Measurements from ENCODE around the gene OR52H1.
"Not testable (repeated sequence)": the region's sequence is repeated elsewhere in the genome, so short reads cannot be mapped to it uniquely, and the experiment has no call there.

Gene OR52H1

GRCh38 chr11:5548440-5548839 lies at the start of gene OR52H1:
Gene OR52H1 (minus strand): TSS chr11:5548540. CDS start chr11:5545505, 3,035 bp downstream.
- DNase-seq, result no peak

- DNase-seq, result no peak
Observed at GRCh38 chr11:5597953-5598352, 49.6 kb upstream of the OR52H1 start.

- peak; percentile 63 for DNase-seq
Observed at GRCh38 chr11:5596607-5597201, 48.4 kb upstream of the OR52H1 start, which contains the start of gene TRIM6. Gene TRIM6 (plus strand): TSS chr11:5596637. CDS start chr11:5596898, 261 bp downstream.

- DNase-seq, result no peak
Observed at GRCh38 chr11:5593146-5593545, 44.8 kb upstream of the OR52H1 start.

GRCh38 chr11:5592615-5593014 lies 44.3 kb upstream of the OR52H1 start:
- no peak for DNase-seq

- no peak for DNase-seq
Observed at GRCh38 chr11:5591613-5592012, 43.3 kb upstream of the OR52H1 start.

GRCh38 chr11:5589906-5590305 lies 41.6 kb upstream of the OR52H1 start:
- DNase-seq, result not testable (repeated sequence)

GRCh38 chr11:5584458-5584857 lies 36.1 kb upstream of the OR52H1 start:
- DNase-seq, result not testable (repeated sequence)

- no peak for DNase-seq
Observed at GRCh38 chr11:5581014-5581413, 32.7 kb upstream of the OR52H1 start.

GRCh38 chr11:5580577-5580976 lies 32.2 kb upstream of the OR52H1 start, which contains the start of gene OR52B6:
Gene OR52B6 (plus strand): TSS chr11:5580877. CDS start chr11:5580877, 0 bp downstream.
- DNase-seq, result no peak

- DNase-seq, result no peak
Observed at GRCh38 chr11:5577101-5577500, 28.8 kb upstream of the OR52H1 start.

GRCh38 chr11:5575152-5575551 lies 26.8 kb upstream of the OR52H1 start:
- no peak for DNase-seq

GRCh38 chr11:5574654-5575053 lies 26.3 kb upstream of the OR52H1 start:
- DNase-seq, result no peak

- DNase-seq, result no peak
Observed at GRCh38 chr11:5564259-5565019, 16.1 kb upstream of the OR52H1 start.

- no peak for DNase-seq
Observed at GRCh38 chr11:5557751-5558150, 9.4 kb upstream of the OR52H1 start.

- no peak for DNase-seq
Observed at GRCh38 chr11:5556596-5557188, 8.4 kb upstream of the OR52H1 start.

- DNase-seq, result no peak
Observed at GRCh38 chr11:5553343-5553742, 5.0 kb upstream of the OR52H1 start.

- DNase-seq, result no peak
Observed at GRCh38 chr11:5550440-5551095, 2.2 kb upstream of the OR52H1 start.

- no peak for DNase-seq
Observed at GRCh38 chr11:5547982-5548381, 358 bp downstream of the OR52H1 start.

GRCh38 chr11:5546457-5546856 lies 1.9 kb downstream of the OR52H1 start:
- no peak for DNase-seq

GRCh38 chr11:5541427-5541826 lies 6.9 kb downstream of the OR52H1 start:
- no peak for DNase-seq

- no peak for DNase-seq
Observed at GRCh38 chr11:5536482-5536881, 11.9 kb downstream of the OR52H1 start.

- DNase-seq, result no peak
Observed at GRCh38 chr11:5534046-5534445, 14.3 kb downstream of the OR52H1 start.

All from femur (tissue), 1 donor.